HUES48 (cell line): ENCODE results near the gene PRKCQ.

ENCODE experiments used
- H3K27ac ChIP-seq: one replicate; pipeline ENCODE4 v1.7.0; 2013; ENCODE audit warnings: low read depth, low read length, inconsistent platforms
- H3K27me3 ChIP-seq: 2 replicates; pipeline ENCODE4 v1.6.1; 2013; ENCODE audit warnings: mild to moderate bottlenecking, low read length; ENCODE audit not compliant: control insufficient read depth, insufficient read depth
- H3K36me3 ChIP-seq: 2 replicates; pipeline ENCODE4 v1.6.1; 2013; ENCODE audit warnings: low read length; ENCODE audit not compliant: control insufficient read depth, insufficient read depth
- H3K4me1 ChIP-seq: 2 replicates; pipeline ENCODE4 v1.6.1; 2013; ENCODE audit warnings: mild to moderate bottlenecking, low read length; ENCODE audit not compliant: control insufficient read depth, insufficient read depth
- H3K4me3 ChIP-seq: 2 replicates; pipeline ENCODE4 v1.5.1; 2013; ENCODE audit warnings: mild to moderate bottlenecking, low read depth, low read length
- H3K9ac ChIP-seq: 2 replicates; pipeline ENCODE4 v1.6.1; 2013; ENCODE audit warnings: mild to moderate bottlenecking, low read depth, low read length, moderate library complexity
- H3K9me3 ChIP-seq: 2 replicates; pipeline ENCODE4 v1.6.1; 2013; ENCODE audit warnings: low read length; ENCODE audit not compliant: control insufficient read depth, insufficient read depth

The PRKCQ gene

GRCh38 chr10:6579904-6580278 lies at the start of gene PRKCQ:
Gene PRKCQ (minus strand): TSS chr10:6580276. CDS start chr10:6515135, 65,141 bp downstream.
- H3K27me3 ChIP-seq: peaks cover 13% of the 10 kb centered on the region
- H3K36me3 ChIP-seq: peaks cover 24% of the 10 kb centered on the region

GRCh38 chr10:6625428-6625827 lies 45.4 kb upstream of the PRKCQ start:
- H3K9me3 ChIP-seq: no peaks in the 10 kb centered on the region
- H3K4me1 ChIP-seq: peaks cover 47% of the 10 kb centered on the region
- no peaks in the 10 kb centered on the region for H3K27me3 ChIP-seq
- H3K27ac ChIP-seq: no peak overlapping the region
- no peak overlapping the region for H3K4me3 ChIP-seq
- H3K9ac ChIP-seq: no peak overlapping the region
- H3K36me3 ChIP-seq: no peaks in the 10 kb centered on the region

More at GRCh38 chr10:6579904-6580278, at the start of gene PRKCQ:
- Histone ChIP-seq H3K4me3 (peak within 1 kb of the TSS; percentile 92), H3K27ac (peak within 1 kb of the TSS; percentile 37), H3K4me1 (peaks cover 26% of the 10 kb centered on the region), H3K9me3 (no peaks in the 10 kb centered on the region), H3K9ac (peak within 1 kb of the TSS; percentile 86)

- Histone ChIP-seq H3K9ac (no peak overlapping the region), H3K27me3 (no peaks in the 10 kb centered on the region), H3K4me1 (peaks cover 47% of the 10 kb centered on the region), H3K27ac (no peak overlapping the region), H3K4me3 (no peak overlapping the region), H3K9me3 (no peaks in the 10 kb centered on the region), H3K36me3 (no peaks in the 10 kb centered on the region)
Measured at GRCh38 chr10:6624392-6624791, 44.3 kb upstream of the PRKCQ start.

GRCh38 chr10:6622921-6623320 lies 42.8 kb upstream of the PRKCQ start:
- Histone ChIP-seq H3K36me3 (no peaks in the 10 kb centered on the region), H3K27ac (no peak overlapping the region)

GRCh38 chr10:6621536-6621935 lies 41.5 kb upstream of the PRKCQ start:
- H3K4me3 ChIP-seq: no peak overlapping the region
- H3K27me3 ChIP-seq: no peaks in the 10 kb centered on the region
- H3K9me3 ChIP-seq: no peaks in the 10 kb centered on the region
- no peaks in the 10 kb centered on the region for H3K36me3 ChIP-seq
- no peak overlapping the region for H3K9ac ChIP-seq
- peaks cover 41% of the 10 kb centered on the region for H3K4me1 ChIP-seq
- peak overlapping the region; percentile 2 for H3K27ac ChIP-seq

More at GRCh38 chr10:6622921-6623320, 42.8 kb upstream of the PRKCQ start:
- Histone ChIP-seq H3K4me1 (peaks cover 41% of the 10 kb centered on the region), H3K4me3 (no peak overlapping the region), H3K9ac (no peak overlapping the region), H3K27me3 (no peaks in the 10 kb centered on the region), H3K9me3 (no peaks in the 10 kb centered on the region)

- Histone ChIP-seq H3K9me3 (no peaks in the 10 kb centered on the region), H3K27ac (no peak overlapping the region), H3K27me3 (no peaks in the 10 kb centered on the region), H3K36me3 (no peaks in the 10 kb centered on the region), H3K4me1 (peaks cover 34% of the 10 kb centered on the region), H3K4me3 (no peak overlapping the region), H3K9ac (no peak overlapping the region)
Measured at GRCh38 chr10:6619660-6620059, 39.6 kb upstream of the PRKCQ start.

GRCh38 chr10:6618340-6618739 lies 38.3 kb upstream of the PRKCQ start:
- Histone ChIP-seq H3K27me3 (no peaks in the 10 kb centered on the region), H3K27ac (no peak overlapping the region), H3K4me3 (no peak overlapping the region), H3K36me3 (no peaks in the 10 kb centered on the region), H3K9ac (no peak overlapping the region), H3K9me3 (no peaks in the 10 kb centered on the region), H3K4me1 (peaks cover 21% of the 10 kb centered on the region)

GRCh38 chr10:6617309-6618076 lies 37.4 kb upstream of the PRKCQ start:
- Histone ChIP-seq H3K27me3 (no peaks in the 10 kb centered on the region), H3K36me3 (no peaks in the 10 kb centered on the region), H3K9me3 (no peaks in the 10 kb centered on the region)

GRCh38 chr10:6615971-6616370 lies 35.9 kb upstream of the PRKCQ start:
- Histone ChIP-seq H3K4me1 (no peaks in the 10 kb centered on the region), H3K4me3 (no peak overlapping the region), H3K27me3 (no peaks in the 10 kb centered on the region), H3K27ac (no peak overlapping the region), H3K9ac (no peak overlapping the region), H3K36me3 (no peaks in the 10 kb centered on the region), H3K9me3 (no peaks in the 10 kb centered on the region)

More at GRCh38 chr10:6617309-6618076, 37.4 kb upstream of the PRKCQ start:
- Histone ChIP-seq H3K4me3 (no peak overlapping the region), H3K27ac (no peak overlapping the region), H3K4me1 (peaks cover 13% of the 10 kb centered on the region), H3K9ac (no peak overlapping the region)

GRCh38 chr10:6612371-6612770 lies 32.3 kb upstream of the PRKCQ start:
- H3K9ac ChIP-seq: no peak overlapping the region
- no peak overlapping the region for H3K27ac ChIP-seq
- no peaks in the 10 kb centered on the region for H3K27me3 ChIP-seq
- H3K36me3 ChIP-seq: no peaks in the 10 kb centered on the region
- H3K4me3 ChIP-seq: no peak overlapping the region
- H3K9me3 ChIP-seq: 0 out of 2 replicates have a peak, but pooled peaks cover 2% of the 10 kb centered on the region
- H3K4me1 ChIP-seq: no peaks in the 10 kb centered on the region

GRCh38 chr10:6610647-6611046 lies 30.6 kb upstream of the PRKCQ start:
- Histone ChIP-seq H3K9me3 (0 out of 2 replicates have a peak, but pooled peaks cover 2% of the 10 kb centered on the region), H3K27me3 (no peaks in the 10 kb centered on the region), H3K4me1 (no peaks in the 10 kb centered on the region), H3K27ac (no peak overlapping the region), H3K4me3 (no peak overlapping the region), H3K9ac (no peak overlapping the region), H3K36me3 (no peaks in the 10 kb centered on the region)
